ENCODE measurements around the gene GLRA3.

DNA sequence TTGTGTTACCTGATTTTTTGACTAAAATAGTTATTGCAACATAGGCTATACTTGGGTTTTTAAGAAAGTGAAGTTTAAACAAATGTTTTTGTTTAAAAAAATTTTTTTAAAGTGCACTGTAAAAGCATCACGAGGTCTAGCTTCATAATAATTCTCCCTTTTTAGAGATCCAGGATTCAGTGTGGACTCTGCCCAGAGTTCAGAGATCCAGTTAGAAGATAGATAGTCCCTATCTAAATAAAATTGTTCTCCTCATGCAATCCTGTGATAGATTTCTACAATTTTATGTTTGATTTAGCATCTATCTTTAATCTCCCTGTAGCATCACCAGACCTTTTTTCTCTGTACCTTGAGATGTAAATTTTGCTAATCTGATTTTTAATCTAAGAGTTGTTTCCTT is 221.3 kb downstream of the GLRA3 start:
- no peak for TF ChIP-seq CTCF (IDR thresholded peaks at IDR 0.05; ENCODE audit: extremely low read depth in 1 of 2, insufficient read depth in 1 of 2, low read depth in 1 of 2, low read length in 2 of 2)
- no peak for TF ChIP-seq FOS (IDR thresholded peaks at IDR 0.05; ENCODE audit: borderline replicate concordance, insufficient read depth, low read length)
- TF ChIP-seq EZH2 (IDR thresholded peaks at IDR 0.05; ENCODE audit: borderline replicate concordance, low read depth, low read length, severe bottlenecking), result no peak
- TF ChIP-seq GATA2 (IDR thresholded peaks at IDR 0.05; ENCODE audit: insufficient read depth, insufficient read length, low read depth, low read length), result no peak
- TF ChIP-seq POLR2AphosphoS5 (IDR thresholded peaks at IDR 0.05; ENCODE audit: insufficient read depth, low read depth, low read length), result no peak
- no peak for TF ChIP-seq POLR2A (IDR thresholded peaks at IDR 0.05; ENCODE audit: low read depth, low read length)
- no peak for TF ChIP-seq MYC (IDR thresholded peaks at IDR 0.05; ENCODE audit: low read depth, low read length)
- no peak for TF ChIP-seq MAX (IDR thresholded peaks at IDR 0.05; ENCODE audit: insufficient read depth, insufficient read length)
